Left ventricle myocardium inferior (tissue), 1 donor: ENCODE data around the gene ACO2. TPM values are rescaled to one million over a fixed set of nuclear protein-coding genes. Genes with fewer than 3 reads are reported as not detected.

Experiments
- DNase-seq: peaks from one replicate; pipeline ENCODE4 v3.0.0-alpha.2; 2020
- H3K27ac ChIP-seq: fragments of 200-600 bp; replicated peaks from 2 replicates; pipeline ENCODE4 v1.8.0; 2021
- H3K27me3 ChIP-seq: fragments of 200-600 bp; 2 replicates; pipeline ENCODE4 v1.8.0; 2021; ENCODE audit warnings: low read depth
- H3K36me3 ChIP-seq: fragments of 200-600 bp; 2 replicates; pipeline ENCODE4 v1.8.0; 2021
- H3K4me1 ChIP-seq: fragments of 200-600 bp; 2 replicates; pipeline ENCODE4 v1.8.0; 2021
- H3K4me3 ChIP-seq: fragments of 200-600 bp; 2 replicates; pipeline ENCODE4 v1.8.0; 2021; ENCODE audit warnings: mild to moderate bottlenecking, moderate library complexity
- H3K9me3 ChIP-seq: fragments of 200-600 bp; replicated peaks from 2 replicates; pipeline ENCODE4 v1.8.0; 2021
- intact Hi-C: fragments of 100-400 bp; cut with micrococcal nuclease; formaldehyde crosslinking; loops from one replicate; pipeline ENCODE4 v1.11.0; 2022
- total RNA-seq: library from RNA; stranded (reverse); fragmentation: NEBNext Ultra II Directional; extraction: Animal tissue kit (Norgen Biotek cat#: 25700); gene quantifications from one replicate; pipeline ENCODE4 v1.2.1, GENCODE V29; 2021
- TF ChIP-seq, protein P1 (sequence below): fragments of 200-600 bp; IDR thresholded peaks from 2 replicates; pipeline ENCODE4 v1.8.0; 2021; ENCODE audit warnings: antibody characterized with exemption, mild to moderate bottlenecking, borderline replicate concordance
- donor health status: DM: no; HTN: yes; CAD: no; lungs with severe emphysema.

The ACO2 gene
- total RNA-seq, 1 donor from 2014 or later, result 851 TPM

DNA sequence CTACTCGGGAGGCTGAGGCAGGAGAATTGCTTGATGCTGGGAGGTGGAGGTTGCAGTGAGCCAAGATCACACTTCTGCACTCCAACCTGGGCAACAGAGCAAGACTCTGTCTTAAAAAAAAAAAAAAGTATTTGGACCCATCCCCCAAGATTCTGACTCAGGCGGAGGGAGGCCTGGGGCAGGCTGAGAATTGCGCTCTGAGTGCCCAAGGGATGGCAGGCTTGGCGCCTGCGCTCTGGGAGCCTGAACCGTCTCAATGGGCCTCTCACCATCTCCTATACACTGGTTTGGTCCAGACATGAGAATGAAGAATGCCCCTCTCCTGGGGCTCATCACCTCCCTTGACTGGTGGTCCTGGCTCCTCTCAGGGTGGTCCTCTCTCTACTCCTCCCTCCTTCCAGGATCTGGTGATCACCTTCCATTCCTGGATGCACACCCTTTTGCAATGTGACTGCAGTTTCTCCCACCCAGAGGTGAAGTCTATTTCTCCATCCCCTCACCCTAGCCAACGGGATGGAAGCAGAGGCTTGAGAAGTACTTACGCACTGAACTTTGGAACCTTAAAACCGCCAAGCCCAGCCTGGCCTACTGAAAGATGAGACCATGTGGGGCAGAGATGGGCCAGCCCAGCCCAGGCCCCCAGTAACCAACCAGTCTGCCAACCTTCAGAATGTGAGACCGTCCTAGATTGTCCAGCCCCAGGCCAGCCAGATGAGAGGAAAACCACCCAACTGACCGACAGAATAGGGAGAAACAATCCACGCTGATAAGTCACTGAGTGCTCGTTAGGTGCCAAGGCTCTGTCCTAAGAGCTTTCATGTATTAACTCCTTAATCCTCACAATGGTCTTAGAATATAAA is 70.5 kb downstream of the ACO2 start:
- no peak overlapping the region for H3K27ac ChIP-seq
- H3K27me3 ChIP-seq, result no peaks in the 10 kb centered on the region
- DNase-seq, result no peak
- H3K4me3 ChIP-seq, result no peak overlapping the region
- H3K36me3 ChIP-seq, result no peaks in the 10 kb centered on the region
- H3K4me1 ChIP-seq, result peaks cover 28% of the 10 kb centered on the region
- TF ChIP-seq, protein P1, sequence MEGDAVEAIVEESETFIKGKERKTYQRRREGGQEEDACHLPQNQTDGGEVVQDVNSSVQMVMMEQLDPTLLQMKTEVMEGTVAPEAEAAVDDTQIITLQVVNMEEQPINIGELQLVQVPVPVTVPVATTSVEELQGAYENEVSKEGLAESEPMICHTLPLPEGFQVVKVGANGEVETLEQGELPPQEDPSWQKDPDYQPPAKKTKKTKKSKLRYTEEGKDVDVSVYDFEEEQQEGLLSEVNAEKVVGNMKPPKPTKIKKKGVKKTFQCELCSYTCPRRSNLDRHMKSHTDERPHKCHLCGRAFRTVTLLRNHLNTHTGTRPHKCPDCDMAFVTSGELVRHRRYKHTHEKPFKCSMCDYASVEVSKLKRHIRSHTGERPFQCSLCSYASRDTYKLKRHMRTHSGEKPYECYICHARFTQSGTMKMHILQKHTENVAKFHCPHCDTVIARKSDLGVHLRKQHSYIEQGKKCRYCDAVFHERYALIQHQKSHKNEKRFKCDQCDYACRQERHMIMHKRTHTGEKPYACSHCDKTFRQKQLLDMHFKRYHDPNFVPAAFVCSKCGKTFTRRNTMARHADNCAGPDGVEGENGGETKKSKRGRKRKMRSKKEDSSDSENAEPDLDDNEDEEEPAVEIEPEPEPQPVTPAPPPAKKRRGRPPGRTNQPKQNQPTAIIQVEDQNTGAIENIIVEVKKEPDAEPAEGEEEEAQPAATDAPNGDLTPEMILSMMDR, result no peak
- H3K9me3 ChIP-seq, result no peaks in the 10 kb centered on the region
- intact Hi-C loops, result no loop called here

DNA sequence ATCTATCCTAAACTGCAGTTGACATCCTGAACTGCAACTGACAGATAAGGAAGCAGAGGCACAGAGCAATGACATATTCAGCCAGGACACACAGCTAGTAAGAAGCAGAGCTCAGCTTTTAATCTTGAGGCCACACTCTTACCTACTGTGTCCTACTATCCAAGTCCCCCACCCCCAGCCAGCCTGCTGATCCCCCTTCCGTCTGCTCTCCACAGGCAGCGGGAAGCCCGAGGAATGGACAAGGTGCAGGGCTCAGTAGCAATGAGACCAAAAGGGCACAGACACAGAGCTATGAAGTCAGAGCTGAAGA is 71.0 kb downstream of the ACO2 start:
- no peak for DNase-seq
- Histone ChIP-seq H3K36me3 (no peaks in the 10 kb centered on the region), H3K27ac (no peak overlapping the region), H3K9me3 (no peaks in the 10 kb centered on the region), H3K27me3 (no peaks in the 10 kb centered on the region), H3K4me3 (no peak overlapping the region), H3K4me1 (peaks cover 32% of the 10 kb centered on the region)
- intact Hi-C loops, result no loop called here
- TF ChIP-seq, protein P1, result no peak

DNA sequence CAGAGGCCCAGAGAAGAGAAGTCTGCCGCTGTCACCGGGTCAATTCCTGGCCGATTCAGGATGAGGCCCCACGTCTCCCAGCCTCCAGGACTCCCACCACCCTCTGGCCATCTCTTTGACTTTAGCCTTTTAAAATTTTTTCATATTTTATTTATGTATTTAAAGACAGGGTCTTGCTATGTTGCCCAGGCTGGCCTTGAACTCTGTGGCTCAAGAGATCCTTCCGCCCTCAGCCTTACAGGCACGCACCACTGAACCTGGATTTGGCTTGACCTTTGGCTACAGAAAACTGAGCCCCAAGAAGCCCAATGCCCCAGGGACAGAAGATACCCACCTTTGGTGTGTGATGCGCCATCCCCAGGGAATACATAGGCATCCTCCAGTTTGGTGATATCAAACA is 71.4 kb downstream of the ACO2 start:
- TF ChIP-seq, protein P1, result no peak
- Histone ChIP-seq H3K4me1 (peaks cover 36% of the 10 kb centered on the region), H3K9me3 (no peaks in the 10 kb centered on the region), H3K27me3 (no peaks in the 10 kb centered on the region), H3K27ac (no peak overlapping the region), H3K4me3 (no peak overlapping the region), H3K36me3 (no peaks in the 10 kb centered on the region)
- intact Hi-C loops, result no loop called here
- DNase-seq, result no peak

DNA sequence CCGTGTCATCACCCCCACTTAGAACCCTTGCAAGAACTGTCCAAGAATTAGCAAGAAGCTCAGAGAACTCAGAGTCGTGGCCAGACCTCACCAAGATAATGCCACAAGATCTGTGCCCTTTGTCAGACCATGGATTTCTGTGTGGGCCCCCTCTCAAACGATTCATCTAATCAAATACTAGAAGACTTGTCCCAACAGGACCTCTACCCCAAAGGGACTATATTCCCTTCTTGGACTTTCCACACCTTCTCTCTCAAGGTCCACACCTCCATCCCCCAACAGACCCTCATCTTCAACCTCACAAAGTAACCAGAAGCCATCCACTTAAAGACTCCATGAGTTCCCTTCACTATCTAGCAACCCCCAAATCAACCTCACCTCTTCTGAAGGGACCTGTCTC is 72.6 kb downstream of the ACO2 start:
- TF ChIP-seq, protein P1, result no peak
- Histone ChIP-seq H3K27me3 (no peaks in the 10 kb centered on the region), H3K36me3 (no peaks in the 10 kb centered on the region), H3K4me1 (peaks cover 36% of the 10 kb centered on the region), H3K27ac (no peak overlapping the region), H3K4me3 (no peak overlapping the region), H3K9me3 (no peaks in the 10 kb centered on the region)
- no peak for DNase-seq
- intact Hi-C loops, result no loop called here

DNA sequence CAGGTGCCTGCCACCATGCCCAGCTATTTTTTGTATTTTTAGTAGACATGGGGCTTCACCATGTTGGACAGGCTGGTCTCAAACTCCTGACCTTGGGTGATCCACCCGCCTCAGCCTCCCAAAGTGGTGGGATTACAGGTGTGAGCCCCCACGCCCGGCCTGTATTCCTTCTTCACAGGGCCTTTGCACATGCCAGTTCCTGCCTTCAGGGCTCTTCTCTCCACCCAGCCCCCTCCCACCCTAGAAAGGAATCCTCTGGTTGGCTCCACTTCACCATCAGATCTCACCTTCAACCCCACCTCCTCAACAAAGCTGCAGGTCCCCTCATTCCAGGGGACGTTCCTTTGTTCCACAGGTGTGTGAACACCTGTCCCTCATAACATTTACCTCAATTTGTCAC is 73.3 kb downstream of the ACO2 start:
- H3K4me3 ChIP-seq, result no peak overlapping the region
- H3K9me3 ChIP-seq, result no peaks in the 10 kb centered on the region
- H3K36me3 ChIP-seq, result no peaks in the 10 kb centered on the region
- peaks cover 36% of the 10 kb centered on the region for H3K4me1 ChIP-seq
- H3K27ac ChIP-seq, result no peak overlapping the region
- DNase-seq, result no peak
- intact Hi-C loops, result no loop called here
- TF ChIP-seq, protein P1, result no peak
- no peaks in the 10 kb centered on the region for H3K27me3 ChIP-seq
